GM12874 (cell line): ENCODE results near the gene ELK4.
A peak's percentile ranks its signal among the peaks of the same experiment; 100 is the strongest.

Source experiments
- CTCF ChIP-seq: IDR thresholded peaks from 2 replicates; pipeline ENCODE4 v1.5.1; 2011; ENCODE audit warnings: low read depth, mild to moderate bottlenecking, control low read depth, low read length, moderate library complexity; ENCODE audit not compliant: insufficient read depth

The ELK4 gene, protein sequence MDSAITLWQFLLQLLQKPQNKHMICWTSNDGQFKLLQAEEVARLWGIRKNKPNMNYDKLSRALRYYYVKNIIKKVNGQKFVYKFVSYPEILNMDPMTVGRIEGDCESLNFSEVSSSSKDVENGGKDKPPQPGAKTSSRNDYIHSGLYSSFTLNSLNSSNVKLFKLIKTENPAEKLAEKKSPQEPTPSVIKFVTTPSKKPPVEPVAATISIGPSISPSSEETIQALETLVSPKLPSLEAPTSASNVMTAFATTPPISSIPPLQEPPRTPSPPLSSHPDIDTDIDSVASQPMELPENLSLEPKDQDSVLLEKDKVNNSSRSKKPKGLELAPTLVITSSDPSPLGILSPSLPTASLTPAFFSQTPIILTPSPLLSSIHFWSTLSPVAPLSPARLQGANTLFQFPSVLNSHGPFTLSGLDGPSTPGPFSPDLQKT

DNA sequence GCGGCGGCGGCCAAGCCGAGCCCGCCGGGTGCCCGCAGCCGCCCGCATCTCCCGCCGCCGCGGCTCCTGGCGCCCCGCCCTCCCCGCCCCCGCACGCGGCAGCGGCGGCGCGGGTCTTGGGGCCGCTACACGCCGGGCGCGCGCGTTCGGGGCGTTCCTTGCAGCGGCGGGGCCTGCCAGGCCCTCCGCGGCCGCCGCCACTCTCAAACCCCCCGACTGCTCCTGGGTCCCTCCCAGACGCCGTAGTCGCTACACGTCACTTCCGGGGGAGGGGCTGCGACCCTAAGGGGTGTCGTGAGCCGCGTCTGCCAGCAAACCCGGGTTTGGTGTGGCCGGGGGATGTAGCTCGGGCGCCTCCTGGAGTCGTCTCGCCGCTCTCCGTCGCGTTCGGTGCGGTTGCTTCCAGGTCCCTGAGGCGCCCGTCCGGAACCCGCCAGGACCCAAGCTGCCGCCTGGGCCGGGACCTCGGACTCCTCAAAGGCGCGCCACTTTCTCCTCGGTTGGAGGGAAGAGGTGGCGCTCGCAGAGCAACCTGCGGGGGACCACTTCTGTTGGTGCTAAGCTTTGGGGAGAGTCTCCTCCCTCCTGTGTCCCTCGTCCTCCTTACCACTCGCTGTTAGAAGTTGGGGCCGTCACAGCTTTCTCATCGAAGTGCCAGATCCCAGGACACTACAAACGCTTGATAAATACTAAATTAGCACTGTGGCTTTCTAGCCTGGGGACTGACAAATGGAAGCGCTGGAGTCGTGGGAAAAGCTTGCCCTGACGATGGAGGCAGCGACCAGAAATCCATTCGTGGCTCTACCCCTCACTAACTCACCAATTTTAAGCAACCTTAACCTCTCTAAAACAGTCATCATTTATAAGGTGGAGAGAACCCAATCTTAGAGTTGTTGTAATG is at the start of gene ELK4:
Gene ELK4, minus strand, starts transcription at position 244 of the 901 bp plus-strand sequence. CDS start 8,129 bp downstream, outside the sequence.
- peak; percentile 86 for TF ChIP-seq CTCF

DNA sequence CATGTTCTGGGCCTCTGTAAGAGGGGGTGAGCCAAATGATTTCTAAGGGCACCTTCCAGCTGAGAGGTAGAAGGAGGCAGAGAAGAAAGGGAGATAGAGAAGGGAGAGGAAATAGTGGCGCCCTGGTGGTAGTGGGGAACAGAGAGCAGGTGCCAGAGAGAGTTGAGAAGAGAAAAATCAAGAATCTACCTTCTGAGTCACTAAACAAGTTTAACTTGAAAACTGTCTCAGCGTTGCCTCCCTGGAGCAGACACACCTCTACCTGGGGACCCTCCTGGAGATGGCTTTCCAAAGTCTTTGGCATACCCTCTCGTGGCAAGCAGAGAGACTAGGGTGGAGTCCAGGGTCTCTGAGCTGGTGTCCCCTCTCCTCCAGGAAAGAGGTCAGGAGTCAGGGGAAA is 49.6 kb upstream of the ELK4 start:
- no peak for TF ChIP-seq CTCF

- TF ChIP-seq CTCF: no peak
Observed at GRCh38 chr1:205680073-205680851, 48.5 kb upstream of the ELK4 start, which contains the start of gene SLC45A3. SLC45A3 (minus strand) TSS chr1:205680509; CDS start chr1:205664656, 15,853 bp downstream.

DNA sequence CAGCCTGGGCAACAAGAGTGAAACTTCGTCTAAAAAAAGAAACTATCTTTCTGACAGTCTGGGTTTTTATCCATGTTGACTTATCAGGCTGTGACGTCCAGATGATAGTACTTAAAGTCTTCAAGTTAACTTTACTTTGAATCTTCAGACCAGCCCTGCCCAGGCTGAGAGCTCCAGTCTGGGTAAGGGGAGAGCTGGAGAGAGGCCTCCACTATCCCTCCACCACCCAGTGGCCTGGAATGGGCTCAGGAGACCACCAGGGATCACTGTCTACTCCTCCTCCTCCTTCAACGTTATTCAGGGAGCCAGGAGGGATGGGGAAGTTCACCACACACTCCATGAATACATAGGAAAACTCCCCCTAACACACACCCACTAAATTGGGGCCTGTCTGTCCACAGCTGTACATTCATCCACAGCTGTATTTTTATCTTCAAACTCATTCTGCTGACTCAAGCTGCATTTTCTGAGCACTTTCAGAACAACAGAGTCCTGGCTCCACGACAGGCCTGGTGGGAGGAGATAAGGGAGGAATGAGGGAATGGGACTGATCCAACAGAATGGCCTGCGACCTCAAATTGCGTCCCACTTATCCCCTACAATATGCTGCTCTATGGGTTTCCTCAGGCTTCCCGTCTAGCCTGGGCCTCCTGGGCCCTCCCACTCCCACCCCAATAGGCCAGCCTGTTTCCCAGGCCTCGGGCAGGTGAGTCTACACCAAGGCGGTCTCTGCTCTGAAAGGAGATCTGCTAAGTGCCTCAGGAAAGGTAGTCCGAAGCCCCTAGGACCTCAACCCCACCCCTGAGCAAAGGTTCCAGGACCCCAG is 46.7 kb upstream of the ELK4 start:
- TF ChIP-seq CTCF: no peak

- no peak for TF ChIP-seq CTCF
Observed at GRCh38 chr1:205677167-205677566, 45.4 kb upstream of the ELK4 start.

- no peak for TF ChIP-seq CTCF
Observed at GRCh38 chr1:205676597-205676996, 44.8 kb upstream of the ELK4 start.
